Kidney epithelial cell (primary cell): Measurements from ENCODE around the gene PXDC1. TPM values are rescaled to one million over a fixed set of nuclear protein-coding genes. Genes with fewer than 3 reads are reported as not detected.

Experiments
- DNase-seq: peaks from one replicate; pipeline ENCODE4 v3.0.0-alpha.2; 2010; ENCODE audit warnings: low read depth
- H3K27me3 ChIP-seq: 2 replicates; pipeline ENCODE4 v1.6.0; 2011; ENCODE audit warnings: low read length; ENCODE audit not compliant: control insufficient read depth, insufficient read depth
- H3K36me3 ChIP-seq: 2 replicates; pipeline ENCODE4 v1.5.1; 2011; ENCODE audit warnings: low read length; ENCODE audit not compliant: control insufficient read depth, insufficient read depth
- H3K4me3 ChIP-seq: 2 replicates; pipeline ENCODE4 v1.5.1; 2011; ENCODE audit warnings: low read depth, mild to moderate bottlenecking, control low read depth, low read length
- total RNA-seq: library from RNA; depleted of rRNA; stranded (reverse); fragments of >200 nt; gene quantifications from 2 replicates; pipeline ENCODE4 v1.2.3, GENCODE V29; 2015
- TF ChIP-seq, protein P1 (sequence below): IDR thresholded peaks from 2 replicates; pipeline ENCODE4 v1.5.1; 2011; ENCODE audit warnings: mild to moderate bottlenecking, moderate library complexity, low read length, control low read depth, inconsistent platforms; ENCODE audit not compliant: insufficient read depth, poor library complexity, severe bottlenecking

Gene PXDC1
- total RNA-seq, 1 donor from 2014 or later: 92.4 TPM

DNA sequence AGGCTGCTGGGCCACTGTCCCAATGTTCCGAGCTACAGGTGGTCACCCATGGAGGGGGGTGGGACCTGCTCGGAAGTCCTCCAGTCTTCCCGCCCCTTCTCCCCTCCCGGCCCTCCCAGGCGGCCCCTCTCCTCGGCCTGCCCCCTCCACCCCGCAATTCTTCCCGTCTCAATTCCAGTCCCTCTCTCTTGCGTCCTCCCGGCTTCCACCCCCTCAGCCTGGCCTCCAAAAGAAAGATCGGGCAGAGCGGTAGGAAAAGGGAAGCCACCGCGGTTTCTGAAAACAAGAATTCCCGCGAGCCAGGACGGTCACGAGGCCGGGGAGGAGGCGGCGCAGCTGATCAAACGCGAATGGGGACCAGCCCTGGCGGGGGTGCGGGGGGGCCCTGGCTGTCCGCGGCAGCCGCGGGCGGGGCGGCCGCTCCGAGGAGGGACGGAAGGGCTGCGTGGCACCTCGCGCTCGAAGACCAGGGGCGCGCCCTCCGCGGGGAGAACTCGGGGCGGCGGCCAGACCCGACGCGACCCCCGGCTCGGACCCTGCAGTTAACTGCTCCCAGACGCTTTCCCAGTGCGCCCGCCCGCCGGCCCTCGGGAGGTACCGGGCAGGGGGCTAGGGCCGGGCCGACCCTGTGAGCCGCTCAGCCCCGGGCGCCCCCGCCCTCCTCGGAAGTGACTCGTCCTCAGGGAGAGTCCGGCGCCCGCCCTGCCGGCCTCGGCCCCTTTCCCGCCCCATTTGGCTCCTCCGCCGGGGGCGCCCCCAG lies 1.0 kb downstream of the PXDC1 start:
- TF ChIP-seq, protein P1, sequence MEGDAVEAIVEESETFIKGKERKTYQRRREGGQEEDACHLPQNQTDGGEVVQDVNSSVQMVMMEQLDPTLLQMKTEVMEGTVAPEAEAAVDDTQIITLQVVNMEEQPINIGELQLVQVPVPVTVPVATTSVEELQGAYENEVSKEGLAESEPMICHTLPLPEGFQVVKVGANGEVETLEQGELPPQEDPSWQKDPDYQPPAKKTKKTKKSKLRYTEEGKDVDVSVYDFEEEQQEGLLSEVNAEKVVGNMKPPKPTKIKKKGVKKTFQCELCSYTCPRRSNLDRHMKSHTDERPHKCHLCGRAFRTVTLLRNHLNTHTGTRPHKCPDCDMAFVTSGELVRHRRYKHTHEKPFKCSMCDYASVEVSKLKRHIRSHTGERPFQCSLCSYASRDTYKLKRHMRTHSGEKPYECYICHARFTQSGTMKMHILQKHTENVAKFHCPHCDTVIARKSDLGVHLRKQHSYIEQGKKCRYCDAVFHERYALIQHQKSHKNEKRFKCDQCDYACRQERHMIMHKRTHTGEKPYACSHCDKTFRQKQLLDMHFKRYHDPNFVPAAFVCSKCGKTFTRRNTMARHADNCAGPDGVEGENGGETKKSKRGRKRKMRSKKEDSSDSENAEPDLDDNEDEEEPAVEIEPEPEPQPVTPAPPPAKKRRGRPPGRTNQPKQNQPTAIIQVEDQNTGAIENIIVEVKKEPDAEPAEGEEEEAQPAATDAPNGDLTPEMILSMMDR: no peak
- H3K4me3 ChIP-seq: peak overlapping the region; percentile 90
- no peaks in the 10 kb centered on the region for H3K27me3 ChIP-seq
- H3K36me3 ChIP-seq: no peaks in the 10 kb centered on the region
- no peak for DNase-seq

DNA sequence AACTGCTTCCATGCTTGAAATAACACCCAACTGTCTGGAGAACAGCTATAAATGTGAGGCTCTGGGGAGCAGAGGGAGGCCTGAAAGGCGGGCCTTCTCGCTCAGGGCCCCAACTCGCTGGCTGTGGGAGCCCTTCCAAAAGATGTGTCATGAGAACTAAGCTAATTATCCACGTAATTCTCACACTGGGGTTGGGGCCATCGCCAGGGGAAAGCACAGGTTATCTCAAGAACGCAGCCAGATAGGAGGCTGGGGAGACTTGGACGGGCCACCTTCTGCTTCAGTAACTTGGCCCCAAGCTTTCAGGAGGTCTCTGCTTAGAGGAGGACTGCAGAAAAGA lies 1.6 kb downstream of the PXDC1 start:
- no peak for DNase-seq
- no peaks in the 10 kb centered on the region for H3K36me3 ChIP-seq
- no peaks in the 10 kb centered on the region for H3K27me3 ChIP-seq
- H3K4me3 ChIP-seq: peak overlapping the region; percentile 90
- TF ChIP-seq, protein P1: no peak

- no peak for DNase-seq
- Histone ChIP-seq H3K27me3 (no peaks in the 10 kb centered on the region), H3K36me3 (no peaks in the 10 kb centered on the region), H3K4me3 (peak overlapping the region; percentile 90)
- TF ChIP-seq, protein P1: no peak
Observed at GRCh38 chr6:3749067-3749841, 2.3 kb downstream of the PXDC1 start.

DNA sequence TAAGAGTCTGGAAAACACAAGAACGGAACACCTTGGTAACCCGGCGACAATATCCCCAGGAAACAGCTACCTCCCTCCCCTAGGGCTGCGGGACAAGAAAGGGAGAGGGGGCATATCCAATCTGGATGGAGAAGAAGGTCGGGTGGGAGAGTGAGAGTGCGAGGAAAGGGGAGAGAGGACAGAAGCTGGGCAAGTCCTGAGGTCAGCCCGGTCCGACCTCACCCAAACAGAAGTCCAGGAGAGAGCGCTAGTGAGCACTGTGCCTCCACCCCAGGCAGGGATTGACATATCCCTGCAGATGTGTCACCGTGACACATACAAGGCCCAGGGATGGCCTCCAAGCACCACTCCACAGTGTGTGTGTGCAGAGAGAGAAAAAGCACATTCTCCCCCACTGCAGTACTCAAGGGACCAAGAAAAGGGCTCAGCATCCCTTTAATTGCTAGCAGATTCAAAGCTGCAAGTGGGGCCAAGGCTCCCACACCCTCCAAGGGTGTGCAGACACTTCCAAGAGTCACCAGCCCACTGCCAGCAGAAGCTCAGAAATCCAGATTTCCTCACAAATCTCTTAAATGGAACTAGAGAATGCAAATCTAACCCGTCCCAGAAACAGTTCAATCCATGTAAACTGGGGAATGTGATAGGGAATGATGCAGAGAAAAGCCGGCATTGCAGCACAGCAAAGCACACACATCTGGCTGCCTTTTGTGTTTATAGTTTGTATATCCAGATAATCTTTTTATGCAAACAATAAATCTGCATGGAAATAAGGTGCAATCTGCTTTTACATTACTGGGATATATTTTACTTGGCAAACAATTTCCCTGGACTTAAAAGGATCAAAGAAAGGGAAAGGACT lies 3.1 kb downstream of the PXDC1 start:
- TF ChIP-seq, protein P1: peak; percentile 76
- H3K4me3 ChIP-seq: no peak overlapping the region
- no peaks in the 10 kb centered on the region for H3K36me3 ChIP-seq
- no peak for DNase-seq
- H3K27me3 ChIP-seq: no peaks in the 10 kb centered on the region

GRCh38 chr6:3747100-3747737 lies 4.3 kb downstream of the PXDC1 start:
- Histone ChIP-seq H3K36me3 (no peaks in the 10 kb centered on the region), H3K4me3 (no peak overlapping the region)
- TF ChIP-seq, protein P1: no peak

More at GRCh38 chr6:3747100-3747737, 4.3 kb downstream of the PXDC1 start:
- DNase-seq: no peak
- no peaks in the 10 kb centered on the region for H3K27me3 ChIP-seq
